HG02623 (cell line): ENCODE data around the gene PIEZO2.

Source experiments
- ATAC-seq: cut with Tn5 transposase; IDR thresholded peaks from one replicate; pipeline ENCODE4 v1.9.1; 2021; ENCODE audit warnings: moderate library complexity; ENCODE audit not compliant: unreplicated experiment

PIEZO2 gene

DNA sequence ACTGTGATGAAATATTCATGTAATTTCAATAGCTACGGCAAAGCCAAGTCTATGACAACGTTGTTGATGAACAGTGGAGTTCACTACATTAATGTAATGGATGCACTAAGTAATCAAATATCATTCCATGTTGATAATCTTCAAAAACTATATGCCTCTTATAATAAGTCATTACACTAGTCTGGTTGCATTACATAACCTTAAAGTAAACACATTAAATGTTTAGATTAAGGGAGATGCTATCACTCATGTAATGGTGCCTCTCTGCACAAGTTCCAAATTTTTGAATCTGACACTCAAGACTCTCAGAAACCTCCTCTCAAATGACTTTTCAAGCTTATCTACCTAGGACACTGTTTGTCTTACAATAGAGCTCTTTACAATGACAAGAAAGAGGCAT, 35.4 kb downstream of the PIEZO2 start:
- ATAC-seq = no peak

DNA sequence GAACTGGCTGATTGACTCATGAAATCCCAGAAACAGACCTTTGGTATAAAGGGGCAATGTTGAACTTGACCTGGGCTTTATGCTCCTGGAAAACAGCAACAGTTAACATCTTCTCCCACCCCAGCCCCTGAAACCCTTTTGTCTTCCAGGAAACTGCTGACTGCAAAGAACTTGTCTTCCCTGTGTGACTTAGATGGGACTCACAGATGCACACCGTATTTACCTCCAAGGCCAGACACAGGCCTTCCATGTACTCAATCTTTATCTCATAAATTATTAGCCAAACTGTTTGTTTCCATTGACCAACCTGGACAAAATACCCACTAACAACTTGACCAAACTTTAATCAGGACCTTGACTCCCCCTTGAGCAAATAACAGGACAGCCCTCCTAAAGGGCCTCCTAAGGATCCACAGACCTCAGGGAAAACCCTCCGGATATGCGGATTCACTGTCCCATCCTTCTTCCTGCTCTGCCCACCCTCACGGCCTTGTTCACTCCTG, 36.3 kb downstream of the PIEZO2 start:
- no peak for ATAC-seq

GRCh38 chr18:11112286-11112685, 37.1 kb downstream of the PIEZO2 start:
- ATAC-seq = no peak

- no peak for ATAC-seq
Measured at GRCh38 chr18:11110509-11110908, 38.9 kb downstream of the PIEZO2 start.

DNA sequence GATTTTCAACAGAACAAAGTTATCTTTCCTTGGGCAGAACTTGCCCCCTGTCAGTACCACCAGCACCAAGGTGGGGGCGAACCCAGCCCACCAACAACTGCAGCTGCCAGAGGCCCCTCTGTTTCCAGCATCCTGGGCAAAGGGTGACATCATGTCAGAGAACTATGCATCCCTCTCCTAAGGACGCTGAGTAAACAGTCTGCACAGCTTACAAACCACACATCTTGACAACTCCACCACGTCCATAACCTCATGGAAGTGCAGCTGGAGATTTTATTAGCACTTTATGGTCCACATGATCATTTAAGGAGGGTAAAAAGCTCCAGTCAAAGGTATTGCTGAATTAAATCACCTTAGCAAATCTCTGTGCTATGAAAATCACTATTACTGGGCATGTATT, 40.4 kb downstream of the PIEZO2 start:
- ATAC-seq = no peak

- no peak for ATAC-seq
Measured at GRCh38 chr18:11106894-11107293, 42.5 kb downstream of the PIEZO2 start.

GRCh38 chr18:11105463-11105862, 43.9 kb downstream of the PIEZO2 start:
- ATAC-seq = no peak

DNA sequence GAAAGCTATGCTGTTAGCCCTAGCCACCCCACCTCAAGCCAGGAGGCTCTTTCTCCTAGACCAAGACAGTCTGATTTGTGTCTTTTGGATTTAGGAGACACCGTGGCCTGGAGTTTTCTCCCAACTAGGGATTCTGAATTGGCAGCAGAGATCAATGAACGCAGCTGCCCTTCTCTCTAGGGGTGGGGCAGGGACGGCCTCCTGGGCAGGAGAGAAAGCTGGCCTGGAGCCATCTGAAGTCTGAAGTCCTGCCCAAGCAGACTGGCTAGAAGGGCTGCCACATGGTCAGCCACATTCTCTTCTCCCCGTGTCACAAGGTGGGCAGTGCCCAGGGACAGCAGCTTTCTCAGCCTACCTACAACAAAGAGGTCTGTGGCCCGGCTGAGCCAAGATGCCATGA, 45.1 kb downstream of the PIEZO2 start:
- no peak for ATAC-seq

DNA sequence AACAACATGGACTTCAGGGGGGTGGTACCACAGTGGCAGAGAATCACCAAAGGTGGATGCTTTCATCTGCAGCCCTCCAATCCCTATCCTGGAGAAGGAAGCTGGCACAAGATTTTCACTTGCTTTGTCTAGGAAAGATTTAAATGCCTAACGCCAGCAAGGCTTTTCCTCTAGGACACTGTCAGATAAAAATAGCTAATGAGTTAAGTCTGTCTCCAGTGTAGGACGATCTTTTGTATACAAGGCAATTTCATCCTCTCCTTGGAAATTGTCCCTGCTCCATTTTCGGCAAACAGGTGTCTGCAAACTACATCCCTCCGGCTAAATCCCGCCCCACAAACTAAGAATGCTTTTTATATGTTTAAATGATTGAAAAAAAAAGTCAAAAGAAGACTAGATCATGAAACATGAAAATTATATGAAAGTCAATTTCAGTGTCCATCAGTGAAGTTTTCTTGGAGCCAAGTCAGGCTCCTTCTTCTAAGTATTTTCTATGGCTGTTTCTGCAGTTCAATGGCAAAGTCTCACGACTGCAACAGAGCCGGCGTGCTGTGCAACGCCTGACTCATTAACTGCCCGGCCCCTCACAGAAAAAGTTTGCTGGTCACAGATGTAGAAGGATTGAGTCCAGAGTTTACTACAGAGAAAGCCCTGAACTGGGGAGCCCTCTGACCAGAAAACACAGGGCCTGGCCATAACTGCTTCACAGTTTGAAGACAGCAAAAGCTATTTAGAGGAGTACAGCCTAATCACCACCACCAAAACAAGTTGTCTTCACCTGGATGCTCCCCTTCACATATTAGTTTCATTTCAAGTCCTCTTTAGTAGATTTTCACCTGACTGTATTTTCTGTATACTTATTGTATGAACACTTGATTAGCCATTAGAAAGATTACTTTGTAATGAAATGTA, 52.3 kb downstream of the PIEZO2 start:
- ATAC-seq = no peak

DNA sequence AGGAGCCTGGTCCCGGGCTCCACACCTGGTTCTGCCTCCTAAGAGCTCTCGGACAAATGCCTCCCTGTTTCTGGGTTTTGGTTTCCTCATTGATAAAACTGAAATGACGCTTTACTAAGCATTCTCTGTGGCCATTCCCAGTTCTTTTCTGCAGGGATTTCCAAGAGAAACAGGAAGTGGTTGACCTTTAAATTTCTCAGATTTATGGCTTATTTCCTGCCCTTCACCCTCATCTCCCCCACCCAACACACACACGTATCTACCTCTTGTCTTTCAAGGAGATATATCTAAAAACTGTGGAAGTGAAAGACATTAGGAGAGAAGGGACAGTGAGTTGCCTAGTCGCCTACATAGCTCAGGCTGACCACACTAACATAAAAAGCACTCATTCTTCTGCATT, 53.0 kb downstream of the PIEZO2 start:
- no peak for ATAC-seq

DNA sequence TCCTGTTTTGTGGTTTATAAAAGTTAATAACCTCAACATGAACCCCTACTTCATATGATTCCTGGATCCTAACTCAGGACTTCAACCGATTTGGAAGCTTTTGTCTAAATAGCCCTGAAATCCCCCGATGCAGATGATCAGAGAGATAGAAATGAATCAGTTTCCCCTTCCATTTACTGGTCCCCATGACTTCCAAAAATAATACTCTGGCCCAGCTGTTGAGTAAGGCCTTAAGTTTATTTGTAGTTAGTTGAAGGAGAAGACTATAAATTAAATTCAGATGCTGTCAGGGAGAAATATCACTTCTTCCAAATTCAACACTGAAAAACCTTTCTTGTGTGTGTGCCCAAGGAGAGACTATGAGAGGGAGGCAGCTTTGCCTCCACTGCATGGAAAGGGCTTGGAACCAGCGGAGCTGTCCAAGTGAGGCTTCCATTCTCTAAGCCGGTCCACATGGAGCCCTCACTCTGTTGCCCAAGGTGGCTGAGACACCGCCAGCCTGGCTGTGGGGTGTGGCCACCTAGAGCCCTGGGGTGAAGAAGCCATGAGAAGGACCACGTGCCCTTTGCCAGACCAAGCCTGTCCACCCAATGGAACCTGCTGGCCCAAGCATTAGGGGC, 53.6 kb downstream of the PIEZO2 start:
- no peak for ATAC-seq

DNA sequence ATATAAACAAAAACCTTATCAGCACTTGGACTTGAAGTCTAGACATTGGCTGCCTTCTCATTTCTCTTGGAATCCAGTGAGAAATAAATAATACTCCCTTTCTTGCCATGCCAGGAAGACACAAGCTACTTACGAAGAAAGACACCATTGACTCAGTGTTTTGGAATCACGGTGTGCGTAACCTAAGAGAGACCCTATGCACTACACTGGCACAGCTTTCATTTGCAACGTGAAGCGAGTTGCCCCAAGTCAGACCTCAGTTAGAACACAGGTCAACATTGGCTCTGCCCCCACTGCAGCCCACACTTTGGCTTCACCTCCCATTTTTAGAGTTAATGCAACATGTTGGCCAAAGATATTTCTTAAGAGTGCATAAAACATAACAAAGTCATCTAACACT, 54.2 kb downstream of the PIEZO2 start:
- ATAC-seq = no peak

DNA sequence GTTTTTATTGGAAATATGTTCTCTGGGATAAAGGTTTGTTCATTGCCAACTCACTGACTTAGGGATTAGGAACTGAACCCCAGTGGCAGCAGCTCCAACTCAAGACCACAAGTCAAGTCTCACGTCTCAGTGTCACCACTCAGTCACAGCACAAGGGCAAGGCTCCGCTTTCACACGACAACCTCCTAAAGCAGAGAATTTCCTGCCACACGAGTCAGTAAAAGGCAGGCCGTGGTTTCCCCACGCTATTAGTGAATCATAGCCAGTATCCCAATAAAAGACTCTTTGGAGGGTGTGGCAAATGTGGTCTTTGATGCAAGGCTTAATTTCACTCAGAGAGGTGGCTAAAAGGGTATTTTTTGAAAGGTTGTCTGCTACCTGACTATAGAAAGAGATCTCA, 57.6 kb downstream of the PIEZO2 start:
- ATAC-seq = no peak

- ATAC-seq = no peak
Measured at GRCh38 chr18:11089931-11090715, 59.2 kb downstream of the PIEZO2 start.

DNA sequence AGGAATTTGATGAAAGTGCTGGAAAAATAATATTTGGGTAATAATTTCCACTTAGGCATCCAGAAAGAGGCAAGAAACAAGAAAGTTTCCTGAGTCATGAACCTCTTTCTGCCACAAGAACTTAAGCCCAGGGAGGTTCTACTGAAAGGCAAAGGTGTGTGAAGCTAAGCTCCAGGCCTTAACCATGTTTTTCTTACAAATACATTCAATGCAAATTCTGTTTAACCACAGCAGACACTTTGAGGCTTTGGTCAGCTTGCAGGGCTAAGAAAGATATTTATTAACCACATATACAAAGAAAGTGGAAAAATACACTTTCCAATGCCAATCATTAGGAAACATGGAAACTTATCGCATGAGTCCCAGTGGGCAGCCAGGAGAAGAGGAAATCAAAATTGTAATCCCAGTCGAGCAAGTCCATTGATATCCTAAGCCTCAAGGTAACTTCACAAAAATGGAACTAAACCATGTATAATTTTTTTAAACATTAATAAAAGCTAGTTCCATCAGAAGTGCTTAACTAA, 68.3 kb downstream of the PIEZO2 start:
- ATAC-seq = no peak

DNA sequence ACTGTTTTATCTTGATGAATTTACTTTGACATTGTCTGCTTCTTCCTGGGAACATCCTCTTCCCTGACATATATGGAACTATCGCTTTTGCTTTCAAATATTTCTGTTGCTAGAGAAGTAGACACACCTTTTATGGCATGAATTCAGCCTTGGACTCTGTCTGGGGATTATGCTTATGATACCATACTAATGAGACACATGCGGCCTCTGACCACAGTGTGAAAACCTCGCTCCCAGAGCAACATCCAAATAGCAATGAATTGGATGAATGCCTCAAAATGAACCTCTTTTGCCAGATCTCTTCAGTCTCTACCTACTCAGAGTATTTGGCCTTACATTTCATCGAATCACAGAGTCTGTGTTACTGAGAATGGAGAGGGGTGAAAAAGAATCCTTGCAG, 70.9 kb downstream of the PIEZO2 start:
- ATAC-seq = no peak

DNA sequence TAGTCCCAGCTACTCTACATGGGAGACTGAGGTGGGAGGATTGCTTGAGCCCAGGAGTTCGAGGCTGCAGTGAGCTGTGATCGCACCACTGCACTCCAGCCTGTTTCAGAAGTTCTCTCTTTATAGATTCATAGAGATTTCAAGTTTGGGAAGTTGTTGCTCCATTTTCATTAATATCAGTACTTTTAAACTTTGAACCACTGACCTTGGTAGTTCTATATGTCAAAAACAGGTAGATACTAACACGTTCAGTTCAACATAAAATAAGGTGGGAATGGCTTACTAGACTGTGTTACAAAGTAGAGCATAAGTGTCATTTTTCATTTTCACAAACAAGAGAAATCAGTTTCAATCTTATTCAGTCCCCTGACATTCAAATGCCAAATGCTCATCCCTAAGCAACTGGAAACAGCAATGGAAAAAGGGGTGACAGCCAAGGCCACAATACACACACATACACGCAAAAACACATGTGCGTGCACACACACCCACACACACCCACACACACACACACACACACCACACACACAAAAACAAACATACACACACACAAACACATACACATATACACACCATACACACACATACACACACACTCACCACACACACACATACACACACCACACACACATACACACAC, 71.7 kb downstream of the PIEZO2 start:
- ATAC-seq = no peak

GRCh38 chr18:11074889-11075288, 74.5 kb downstream of the PIEZO2 start:
- no peak for ATAC-seq

DNA sequence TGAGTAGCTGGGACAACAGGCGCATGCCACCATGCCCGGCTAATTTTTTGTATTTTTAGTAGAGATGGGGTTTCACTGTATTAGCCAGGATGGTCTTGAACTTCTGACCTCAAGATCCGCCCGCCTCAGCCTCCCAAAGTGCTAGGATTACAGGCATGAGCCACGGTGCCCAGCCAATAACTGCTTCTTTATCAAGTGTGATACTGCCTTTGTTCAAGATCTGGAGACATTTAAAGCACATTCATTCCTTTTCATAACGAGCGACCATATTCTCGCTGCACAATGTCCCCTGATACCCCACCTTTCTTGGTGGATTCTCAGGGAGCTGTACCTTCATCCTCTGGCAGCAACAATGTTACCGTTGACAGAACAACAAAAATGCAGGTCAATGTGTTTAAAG, 75.4 kb downstream of the PIEZO2 start:
- ATAC-seq = no peak

GRCh38 chr18:11072632-11073031, 76.7 kb downstream of the PIEZO2 start:
- ATAC-seq = no peak

DNA sequence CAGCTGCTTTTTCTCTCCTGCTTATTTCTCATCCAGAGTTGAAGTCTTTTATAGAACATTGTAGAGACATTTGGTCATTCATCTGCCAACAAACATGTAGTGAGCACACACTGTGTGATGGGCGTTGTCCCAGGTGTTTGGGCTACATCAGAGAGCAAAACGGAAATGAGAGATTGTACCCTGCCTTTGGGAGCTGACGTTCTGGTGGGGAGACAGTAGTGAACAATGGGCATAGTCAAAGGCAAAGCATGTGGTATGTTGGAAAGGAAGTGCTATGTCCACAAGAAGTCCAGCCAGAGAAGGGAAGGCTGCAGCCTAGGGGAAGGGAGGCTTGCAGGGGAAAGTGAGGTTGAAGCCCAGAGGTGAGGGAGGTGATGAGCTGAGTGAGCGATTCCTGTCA, 78.1 kb downstream of the PIEZO2 start:
- ATAC-seq = no peak
